Coronary artery (tissue), 2 donors: ENCODE results near the gene USP34.

ENCODE experiments used
- DNase-seq: peaks from one replicate; pipeline ENCODE4 v3.0.0-alpha.2; 2017; ENCODE audit warnings: low spot score
- H3K27ac ChIP-seq, 2 donors: fragments of 200-600 bp; sonication (generic); one replicate each; pipeline ENCODE4 v1.5.1; 2016 to 2019
- H3K4me3 ChIP-seq: fragments of 200-600 bp; sonication (generic); 2 replicates; pipeline ENCODE4 v1.5.1; 2016; ENCODE audit warnings: mild to moderate bottlenecking, moderate library complexity
- CTCF ChIP-seq: fragments of 200-600 bp; sonication (generic); IDR thresholded peaks from one replicate; pipeline ENCODE4 v1.5.1; 2019; ENCODE audit warnings: antibody characterized with exemption

The USP34 gene

DNA sequence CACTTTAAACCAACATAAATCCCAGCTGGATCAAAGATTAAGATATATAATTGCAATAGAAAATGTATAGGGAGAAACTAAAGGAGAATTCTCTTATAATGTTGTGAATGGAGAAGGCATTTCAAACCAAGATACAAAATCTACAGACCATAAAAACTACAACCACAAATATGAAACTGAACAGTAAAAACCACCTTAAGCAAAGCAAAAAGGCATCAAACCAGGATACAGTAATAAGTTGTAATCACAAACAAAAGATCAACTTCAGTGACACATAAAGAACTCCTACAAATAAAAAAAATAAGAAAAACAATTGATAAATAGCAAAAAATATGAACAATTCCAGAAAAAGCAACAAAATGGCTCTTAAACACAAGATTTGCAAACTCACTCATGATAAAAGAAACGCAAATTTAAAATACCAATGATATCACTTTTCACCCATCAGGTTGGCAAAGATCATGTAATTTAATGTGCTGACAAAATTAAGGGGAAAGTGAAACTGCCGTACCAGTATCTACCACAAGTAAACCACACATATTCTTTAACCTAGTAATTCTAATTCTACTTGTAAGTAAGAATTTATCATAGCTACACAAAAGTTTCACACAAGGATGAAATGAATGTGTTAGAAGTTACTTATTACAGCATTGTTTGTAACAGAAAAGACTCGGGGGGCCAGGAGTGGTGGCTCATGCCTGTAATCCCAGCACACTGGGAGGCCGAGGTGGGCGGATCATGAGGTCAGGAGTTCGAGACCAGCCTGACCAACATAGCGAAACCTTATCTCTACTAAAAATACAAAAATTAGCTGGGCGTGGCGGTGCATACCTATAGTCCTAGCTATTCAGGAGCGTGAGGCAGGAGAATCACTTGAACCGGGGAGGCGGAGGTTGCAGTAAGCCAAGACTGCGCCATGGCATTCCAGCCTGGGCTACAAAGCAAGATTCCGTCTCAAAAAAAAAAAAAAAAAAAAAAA is 101.9 kb downstream of the USP34 start:
- DNase-seq, result no peak
- TF ChIP-seq CTCF, result no peak
- H3K27ac ChIP-seq, result no peak overlapping the region
- no peak overlapping the region for H3K4me3 ChIP-seq

DNA sequence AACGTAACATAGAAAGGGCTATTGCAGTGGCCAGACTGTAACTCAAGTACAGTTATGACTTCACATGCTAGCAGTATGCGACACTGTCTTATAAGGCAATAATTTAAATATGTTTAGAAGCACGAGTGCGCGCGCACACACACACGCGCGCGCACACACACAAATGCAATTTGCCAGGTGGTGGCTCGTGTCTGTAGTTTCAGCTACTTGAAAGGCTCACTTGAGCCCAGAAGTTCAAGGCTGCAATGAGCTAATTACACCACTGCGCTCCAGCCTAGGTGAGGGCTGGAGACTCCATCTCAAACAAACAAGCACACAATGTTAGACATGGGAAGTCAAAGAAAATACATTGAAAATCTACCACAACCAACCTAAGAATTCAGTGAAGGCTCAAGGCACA is 103.7 kb downstream of the USP34 start:
- no peak for TF ChIP-seq CTCF
- Histone ChIP-seq H3K27ac (no peak overlapping the region), H3K4me3 (no peak overlapping the region)
- no peak for DNase-seq

DNA sequence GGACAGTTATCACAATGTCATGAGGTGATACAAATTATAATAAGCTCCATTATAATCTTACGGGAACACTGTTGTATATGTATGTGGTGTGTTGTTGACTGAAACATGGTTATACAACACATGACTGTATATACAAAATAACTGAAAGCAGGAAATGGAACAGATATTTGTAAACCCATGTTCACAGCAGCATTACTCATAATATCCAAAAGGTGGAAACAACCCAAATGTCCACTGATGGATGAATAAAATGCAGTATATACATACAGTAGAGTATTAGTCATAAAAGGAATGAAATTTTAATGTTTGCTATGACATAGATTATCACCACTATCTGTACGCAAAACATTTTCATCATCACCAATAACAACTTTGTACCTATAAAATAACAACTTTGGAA is 107.3 kb downstream of the USP34 start:
- TF ChIP-seq CTCF, result no peak
- Histone ChIP-seq H3K27ac (no peak overlapping the region), H3K4me3 (no peak overlapping the region)
- no peak for DNase-seq

GRCh38 chr2:61362873-61363272 is 108.0 kb downstream of the USP34 start:
- DNase-seq, result no peak
- TF ChIP-seq CTCF, result no peak
- H3K4me3 ChIP-seq, result no peak overlapping the region
- no peak overlapping the region for H3K27ac ChIP-seq

DNA sequence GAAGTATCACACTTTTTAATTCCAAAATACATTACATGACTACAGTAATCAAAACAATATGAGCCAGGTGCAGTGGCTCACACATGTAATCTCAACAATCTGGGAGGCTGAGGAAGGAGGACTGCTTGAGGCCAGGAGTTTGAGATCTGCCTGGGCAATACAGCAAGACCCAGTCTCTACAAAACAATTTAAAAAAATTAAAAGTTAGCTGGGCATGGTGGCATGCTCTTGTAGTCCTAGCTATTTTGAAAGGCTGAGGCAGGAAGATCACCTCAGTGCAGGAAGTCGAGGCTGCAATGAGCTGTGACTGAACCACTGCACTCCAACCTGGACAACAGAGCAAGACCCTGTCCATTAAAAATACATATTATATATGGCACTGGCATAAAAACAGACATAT is 109.8 kb downstream of the USP34 start:
- no peak for DNase-seq
- no peak for TF ChIP-seq CTCF

GRCh38 chr2:61359058-61359457 is 111.8 kb downstream of the USP34 start:
- no peak overlapping the region for H3K27ac ChIP-seq
- H3K4me3 ChIP-seq, result no peak overlapping the region
- DNase-seq, result no peak
- TF ChIP-seq CTCF, result no peak

More for the DNA sequence above, 109.8 kb downstream of the USP34 start:
- H3K27ac ChIP-seq, result no peak overlapping the region
- no peak overlapping the region for H3K4me3 ChIP-seq

GRCh38 chr2:61357681-61358080 is 113.2 kb downstream of the USP34 start:
- TF ChIP-seq CTCF, result no peak
- no peak overlapping the region for H3K27ac ChIP-seq
- no peak for DNase-seq
- H3K4me3 ChIP-seq, result no peak overlapping the region
